HCT116 (cell line): Measurements from ENCODE around the gene CERS6. TPM values are rescaled to one million over a fixed set of nuclear protein-coding genes. Genes with fewer than 3 reads are reported as not detected.

Experiments
- ATAC-seq: fragments of 200-7000 bp; cut with Tn5 transposase; 2 replicates; pipeline ENCODE4 v1.9.1; 2020; ENCODE audit warnings: mild to moderate bottlenecking, moderate library complexity
- BruUV-seq: library from RNA; stranded (reverse); fragments of 400-500 nt; replicated peaks from 2 replicates; lab custom pipeline; 2021; lab: Mats Ljungman, UMichigan
- CTCF ChIA-PET: fragments of 300-600 bp; sonication (Branson Sonifier 250); formaldehyde crosslinking; loops from one replicate; lab custom pipeline; 2021; ENCODE audit warnings: antibody characterized with exemption; lab: Charles Lee
- POLR2A ChIA-PET: fragments of 300-600, 350-600 bp; sonication (Branson Sonifier 250); formaldehyde crosslinking; loops from one replicate; lab custom pipeline; 2021; ENCODE audit warnings: antibody characterized with exemption; lab: Charles Lee
- RAD21 ChIA-PET, 2 experiments: fragments of 300-600 bp; sonication (Branson Sonifier 250); formaldehyde crosslinking; loops; one replicate each; lab custom pipeline; 2023; ENCODE audit warnings: low total read pairs in 2 of 2; ENCODE audit not compliant: uncharacterized antibody in 2 of 2, unreplicated experiment in 2 of 2, low non-redundant PET in 1 of 2; lab: Charles Lee
- DNase-seq: peaks from one replicate; pipeline ENCODE4 v3.0.0-alpha.2; 2010; ENCODE audit warnings: low read depth, low spot score
- H2AFZ ChIP-seq: fragments of 200-600 bp; shearing (Covaris generic), sonication (generic); 2 replicates; pipeline ENCODE4 v1.6.1; 2017; ENCODE audit warnings: low read depth, mixed run types, mixed read lengths, antibody characterized with exemption, low read length; ENCODE audit not compliant: poor library complexity, severe bottlenecking
- H3K27ac ChIP-seq: 2 replicates; pipeline ENCODE4 v1.5.1; 2012; ENCODE audit warnings: low read depth, low read length
- H3K27me3 ChIP-seq: fragments of 200-600 bp; sonication (generic); 2 replicates; pipeline ENCODE4 v1.6.1; 2016; ENCODE audit warnings: mixed run types, low read length, mixed read lengths; ENCODE audit not compliant: insufficient read depth
- H3K36me3 ChIP-seq, 2 experiments: fragments of 200-500 bp in 1 of 2; fragments of 200-600 bp in 1 of 2; sonication (Bioruptor generic) in 1 of 2; sonication (generic) in 1 of 2; 2 replicates each; pipeline versions ENCODE4 v1.5.1 to v1.6.1; 2014 to 2016; ENCODE audit warnings: low read length in 2 of 2, inconsistent platforms in 1 of 2, mixed read lengths in 1 of 2, mixed run types in 1 of 2; ENCODE audit not compliant: insufficient read depth in 2 of 2, control insufficient read depth in 1 of 2
- H3K4me1 ChIP-seq, 2 experiments: fragments of 200-600 bp in 1 of 2; sonication (generic) in 1 of 2; 2 replicates each; pipeline versions ENCODE4 v1.5.1 to v1.6.1; 2012 to 2017; ENCODE audit warnings: low read length in 2 of 2, inconsistent platforms in 1 of 2, mild to moderate bottlenecking in 1 of 2, mixed read lengths in 1 of 2, mixed run types in 1 of 2, moderate library complexity in 1 of 2; ENCODE audit not compliant: insufficient read depth in 2 of 2, control insufficient read depth in 1 of 2
- H3K4me2 ChIP-seq: fragments of 200-600 bp; sonication (generic); 2 replicates; pipeline ENCODE4 v1.6.1; 2017; ENCODE audit warnings: mixed run types, low read length, mixed read lengths
- H3K4me3 ChIP-seq, 2 experiments: fragments of 200-600 bp in 1 of 2; sonication (generic) in 1 of 2; replicated peaks in 1 of 2; 2 replicates each; pipeline ENCODE4 v1.5.1; 2011 to 2016; ENCODE audit warnings: low read length in 2 of 2, control low read depth in 1 of 2, low read depth in 1 of 2, mild to moderate bottlenecking in 1 of 2, mixed read lengths in 1 of 2, mixed run types in 1 of 2
- H3K79me2 ChIP-seq: fragments of 200-600 bp; sonication (generic); 2 replicates; pipeline ENCODE4 v1.6.1; 2017; ENCODE audit warnings: mild to moderate bottlenecking, mixed run types, low read length, moderate library complexity, mixed read lengths; ENCODE audit not compliant: insufficient read depth
- H3K9ac ChIP-seq: fragments of 200-600 bp; sonication (generic); 2 replicates; pipeline ENCODE4 v1.6.1; 2016; ENCODE audit warnings: low read length, mixed read lengths
- H3K9me2 ChIP-seq: fragments of 200-600 bp; sonication (generic), shearing (Covaris generic); 2 replicates; pipeline ENCODE4 v1.6.1; 2017; ENCODE audit warnings: mixed run types, mild to moderate bottlenecking, moderate library complexity; ENCODE audit not compliant: insufficient read depth
- H3K9me3 ChIP-seq, 2 experiments: fragments of 200-500 bp in 1 of 2; fragments of 200-600 bp in 1 of 2; sonication (Bioruptor generic) in 1 of 2; sonication (generic) in 1 of 2; 2 replicates each; pipeline ENCODE4 v1.6.1; 2014 to 2017; ENCODE audit warnings: low read length in 2 of 2, mixed read lengths in 2 of 2, inconsistent platforms in 1 of 2, low read depth in 1 of 2, mild to moderate bottlenecking in 1 of 2, mixed run types in 1 of 2, moderate library complexity in 1 of 2; ENCODE audit not compliant: control insufficient read depth in 1 of 2, insufficient read depth in 1 of 2
- H4K20me1 ChIP-seq: fragments of 200-600 bp; sonication (generic), shearing (Covaris generic); 2 replicates; pipeline ENCODE4 v1.6.1; 2017; ENCODE audit warnings: mixed run types, mild to moderate bottlenecking, moderate library complexity; ENCODE audit not compliant: insufficient read depth
- ATF3 ChIP-seq: IDR thresholded peaks from 2 replicates; pipeline ENCODE4 v1.6.1; 2012
- CBX3 ChIP-seq: IDR thresholded peaks from 2 replicates; pipeline ENCODE4 v1.6.1; 2012; ENCODE audit warnings: low read depth
- CEBPB ChIP-seq: IDR thresholded peaks from 2 replicates; pipeline ENCODE4 v1.6.1; 2012; ENCODE audit warnings: low read depth
- CTCF ChIP-seq, 3 experiments: fragments of 200-600 bp in 1 of 3; sonication (generic) in 1 of 3; IDR thresholded peaks in 2 of 3; conservative IDR thresholded peaks in 1 of 3; 2 replicates each; pipeline ENCODE4 v1.5.1; 2012 to 2017; ENCODE audit warnings: low read depth in 2 of 3, low read length in 2 of 3, antibody characterized with exemption in 1 of 3, borderline replicate concordance in 1 of 3, control low read depth in 1 of 3, mild to moderate bottlenecking in 1 of 3, mixed read lengths in 1 of 3, mixed run types in 1 of 3, moderate library complexity in 1 of 3; ENCODE audit not compliant: insufficient read depth in 1 of 3
- EGR1 ChIP-seq: IDR thresholded peaks from 2 replicates; pipeline ENCODE4 v1.6.1; 2012; ENCODE audit warnings: low read depth
- EZH2 ChIP-seq: fragments of 200-600 bp; sonication (generic); IDR thresholded peaks from 2 replicates; pipeline ENCODE4 v1.6.1; 2017; ENCODE audit warnings: antibody characterized with exemption, mixed run types
- FOSL1 ChIP-seq: IDR thresholded peaks from 2 replicates; pipeline ENCODE4 v1.6.1; 2012; ENCODE audit warnings: low read depth
- JUND ChIP-seq: IDR thresholded peaks from 2 replicates; pipeline ENCODE4 v1.6.1; 2012
- MAX ChIP-seq: IDR thresholded peaks from 2 replicates; pipeline ENCODE4 v1.6.1; 2012
- POLR2A ChIP-seq: IDR thresholded peaks from 2 replicates; pipeline ENCODE4 v1.7.0; 2011; ENCODE audit warnings: borderline replicate concordance; ENCODE audit not compliant: insufficient read depth, insufficient read length; ENCODE audit errors: extremely low read depth
- POLR2AphosphoS5 ChIP-seq: IDR thresholded peaks from 2 replicates; pipeline ENCODE4 v1.6.1; 2011; ENCODE audit warnings: mild to moderate bottlenecking, low read depth, low read length, moderate library complexity
- TCF7L2 ChIP-seq: IDR thresholded peaks from 2 replicates; pipeline ENCODE4 v1.7.0; 2011; ENCODE audit warnings: borderline replicate concordance, inconsistent platforms; ENCODE audit not compliant: insufficient read depth, insufficient read length; ENCODE audit errors: extremely low read depth
- YY1 ChIP-seq: IDR thresholded peaks from 2 replicates; pipeline ENCODE4 v1.6.1; 2011; ENCODE audit warnings: low read length, low read depth, moderate library complexity, mild to moderate bottlenecking; ENCODE audit not compliant: insufficient replicate concordance; ENCODE audit errors: extremely low read depth
- ZFX ChIP-seq: fragments of 450-650 bp; IDR thresholded peaks from 2 replicates; pipeline ENCODE4 v1.6.1; 2017
- intact Hi-C: fragments of 100-400 bp; cut with micrococcal nuclease; formaldehyde crosslinking; loops from 2 replicates; pipeline ENCODE4 v1.10.0; 2022
- total RNA-seq: library from RNA; stranded (reverse); gene quantifications from one replicate; pipeline ENCODE4 v1.2.1, GENCODE V29; 2021; ENCODE audit not compliant: unreplicated experiment

Gene CERS6
- total RNA-seq, 1 experiment from 2014 or later = 37.0 TPM

- TF ChIP-seq TCF7L2 = no peak
- no peak for TF ChIP-seq POLR2AphosphoS5
- TF ChIP-seq JUND = no peak
- no peak for TF ChIP-seq ATF3
- no peak for TF ChIP-seq ZFX
- TF ChIP-seq FOSL1 = no peak
- no peak for TF ChIP-seq CEBPB
- no peak for TF ChIP-seq POLR2A
Observed at GRCh38 chr2:168752361-168752760, 296.3 kb downstream of the CERS6 start (continued).

- DNase-seq (no peak), ATAC-seq (no peak)
- ChIA-PET POLR2A (no interaction called here), CTCF (no interaction called here), RAD21 (no interaction called here)
- H2AFZ ChIP-seq = no peak overlapping the region
- H3K27ac ChIP-seq = no peak overlapping the region
- no peak overlapping the region for H3K9ac ChIP-seq
- no peak overlapping the region for H3K4me3 ChIP-seq
- no peaks in the 10 kb centered on the region for H3K9me3 ChIP-seq
- no peaks in the 10 kb centered on the region for H4K20me1 ChIP-seq
- H3K79me2 ChIP-seq = no peaks in the 10 kb centered on the region
- no peaks in the 10 kb centered on the region for H3K4me1 ChIP-seq
- intact Hi-C loops = loop anchor here (10.0 kb wide), 1 partner anchor 619 kb away; no protein-coding TSS in a partner anchor
- no peaks in the 10 kb centered on the region for H3K36me3 ChIP-seq
- TF ChIP-seq EGR1 = no peak
- TF ChIP-seq FOSL1 = no peak
- no peak for TF ChIP-seq CTCF (IDR thresholded peaks at IDR 0.05 in 2 of 3, conservative IDR thresholded peaks at IDR 0.05 in 1 of 3; ENCODE audit: borderline replicate concordance in 1 of 3, insufficient read depth in 1 of 3, low read depth in 2 of 3, low read length in 2 of 3)
- TF ChIP-seq MAX = no peak
- no peak for TF ChIP-seq CEBPB
- no peak for TF ChIP-seq EZH2
- no peak for TF ChIP-seq CBX3
- TF ChIP-seq YY1 = no peak
- TF ChIP-seq POLR2AphosphoS5 = no peak
- BruUV-seq = no TSS peak
- H3K27me3 ChIP-seq = no peaks in the 10 kb centered on the region
- no peaks in the 10 kb centered on the region for H3K9me2 ChIP-seq
- no peak overlapping the region for H3K4me2 ChIP-seq
Observed at GRCh38 chr2:168753765-168754329, 297.8 kb downstream of the CERS6 start.
